GM12864 (cell line): Measurements from ENCODE around the gene HDAC8.

Experiments
- DNase-seq: peaks from one replicate; pipeline ENCODE4 v3.0.0-alpha.2; 2011; ENCODE audit warnings: low read depth
- H3K4me3 ChIP-seq: 2 replicates; pipeline ENCODE4 v1.5.1; 2011; ENCODE audit warnings: mild to moderate bottlenecking, low read depth, low read length, control low read depth
- TF ChIP-seq, protein P1 (sequence below): IDR thresholded peaks from 2 replicates; pipeline ENCODE4 v1.5.1; 2011; ENCODE audit warnings: low read depth, mild to moderate bottlenecking, moderate library complexity, low read length, control low read depth, inconsistent platforms; ENCODE audit errors: missing control alignments

HDAC8 gene

DNA sequence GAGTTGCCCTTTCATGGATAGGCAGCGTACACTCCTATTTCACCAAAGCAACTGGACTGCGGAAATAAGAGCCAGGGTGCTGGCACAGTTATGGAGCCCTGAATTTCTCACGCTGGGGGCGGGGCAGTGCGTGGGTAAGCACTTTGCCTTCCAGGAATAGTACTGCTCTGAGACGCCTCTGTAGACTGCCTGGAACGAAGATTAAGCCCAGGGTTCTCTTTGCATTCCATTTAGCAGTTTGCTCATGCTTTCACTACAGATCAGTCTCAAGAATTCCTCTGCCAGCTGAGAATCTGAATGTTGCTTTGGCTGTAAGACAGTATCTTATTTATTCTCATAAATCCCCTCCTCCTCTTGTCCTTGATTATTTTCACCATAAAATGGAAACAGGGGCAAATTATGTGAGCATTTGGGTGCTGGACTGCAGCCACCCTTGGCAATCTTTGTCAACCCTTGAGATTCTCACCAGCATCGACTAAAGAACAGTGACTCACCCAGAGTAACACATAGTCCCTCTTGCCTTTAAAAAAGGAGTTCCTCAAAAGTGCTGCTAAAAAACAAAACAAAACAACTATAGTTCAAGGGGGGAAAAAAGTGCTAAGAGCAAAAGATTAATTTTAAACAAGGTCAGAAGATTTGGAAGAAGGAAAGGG is 178.0 kb downstream of the HDAC8 start:
- H3K4me3 ChIP-seq: no peak overlapping the region
- no peak for DNase-seq
- TF ChIP-seq, protein P1, sequence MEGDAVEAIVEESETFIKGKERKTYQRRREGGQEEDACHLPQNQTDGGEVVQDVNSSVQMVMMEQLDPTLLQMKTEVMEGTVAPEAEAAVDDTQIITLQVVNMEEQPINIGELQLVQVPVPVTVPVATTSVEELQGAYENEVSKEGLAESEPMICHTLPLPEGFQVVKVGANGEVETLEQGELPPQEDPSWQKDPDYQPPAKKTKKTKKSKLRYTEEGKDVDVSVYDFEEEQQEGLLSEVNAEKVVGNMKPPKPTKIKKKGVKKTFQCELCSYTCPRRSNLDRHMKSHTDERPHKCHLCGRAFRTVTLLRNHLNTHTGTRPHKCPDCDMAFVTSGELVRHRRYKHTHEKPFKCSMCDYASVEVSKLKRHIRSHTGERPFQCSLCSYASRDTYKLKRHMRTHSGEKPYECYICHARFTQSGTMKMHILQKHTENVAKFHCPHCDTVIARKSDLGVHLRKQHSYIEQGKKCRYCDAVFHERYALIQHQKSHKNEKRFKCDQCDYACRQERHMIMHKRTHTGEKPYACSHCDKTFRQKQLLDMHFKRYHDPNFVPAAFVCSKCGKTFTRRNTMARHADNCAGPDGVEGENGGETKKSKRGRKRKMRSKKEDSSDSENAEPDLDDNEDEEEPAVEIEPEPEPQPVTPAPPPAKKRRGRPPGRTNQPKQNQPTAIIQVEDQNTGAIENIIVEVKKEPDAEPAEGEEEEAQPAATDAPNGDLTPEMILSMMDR: no peak

GRCh38 chrX:72393836-72394517 is 178.7 kb downstream of the HDAC8 start:
- no peak for DNase-seq
- TF ChIP-seq, protein P1: no peak
- no peak overlapping the region for H3K4me3 ChIP-seq

GRCh38 chrX:72392816-72393800 is 179.5 kb downstream of the HDAC8 start:
- TF ChIP-seq, protein P1: no peak

DNA sequence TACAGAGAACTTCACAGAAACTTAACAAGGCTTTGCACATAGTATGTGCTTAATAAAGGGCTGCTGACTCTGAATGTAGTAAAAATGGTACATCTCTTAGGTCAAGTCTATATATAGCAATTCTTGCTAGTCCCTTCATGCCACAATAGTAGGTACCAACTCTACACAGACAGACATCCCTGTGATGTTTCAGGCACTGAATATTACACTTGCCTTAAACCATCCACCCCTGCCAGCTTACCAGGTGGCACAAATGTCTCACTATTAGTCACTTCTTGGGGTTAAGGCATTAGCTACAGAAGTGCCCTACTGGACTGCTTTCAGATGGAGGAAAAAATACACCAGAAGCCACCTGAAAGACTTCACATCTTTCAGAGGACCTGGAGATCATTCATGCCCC is 180.6 kb downstream of the HDAC8 start:
- TF ChIP-seq, protein P1: no peak
- DNase-seq: no peak
- H3K4me3 ChIP-seq: no peak overlapping the region

More at GRCh38 chrX:72392816-72393800, 179.5 kb downstream of the HDAC8 start:
- DNase-seq: no peak
- no peak overlapping the region for H3K4me3 ChIP-seq

- DNase-seq: no peak
- TF ChIP-seq, protein P1: no peak
Measured at GRCh38 chrX:72387247-72387646, 185.4 kb downstream of the HDAC8 start.

DNA sequence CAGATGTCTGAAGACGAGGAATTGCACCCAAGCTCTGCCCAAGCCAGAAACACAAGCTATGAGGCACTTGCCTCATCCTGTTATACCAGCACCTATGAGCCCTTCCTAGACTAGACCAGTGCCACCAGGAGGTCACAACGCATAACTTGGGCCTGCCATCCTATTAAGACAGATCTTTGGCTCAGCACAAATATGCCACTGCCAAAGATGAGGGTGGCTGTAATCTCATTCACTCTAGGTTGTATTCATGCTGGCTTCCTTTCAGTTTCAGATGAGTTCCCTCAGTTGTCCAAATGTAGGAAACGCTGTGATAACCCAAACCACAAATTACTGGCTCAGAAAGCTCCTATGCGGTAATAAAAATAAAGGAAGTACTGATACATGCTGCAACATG is 190.4 kb downstream of the HDAC8 start:
- TF ChIP-seq, protein P1: no peak
- DNase-seq: no peak
- no peak overlapping the region for H3K4me3 ChIP-seq

More at GRCh38 chrX:72387247-72387646, 185.4 kb downstream of the HDAC8 start:
- H3K4me3 ChIP-seq: no peak overlapping the region
